ENCODE results near the gene CCL25. TPM values are rescaled to one million over a fixed set of nuclear protein-coding genes. Genes with fewer than 3 reads are reported as not detected.

The CCL25 gene, protein sequence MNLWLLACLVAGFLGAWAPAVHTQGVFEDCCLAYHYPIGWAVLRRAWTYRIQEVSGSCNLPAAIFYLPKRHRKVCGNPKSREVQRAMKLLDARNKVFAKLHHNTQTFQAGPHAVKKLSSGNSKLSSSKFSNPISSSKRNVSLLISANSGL
- total RNA-seq (2016; rRNA removed; fragmentation: Illumina TruSeq; extraction: Trizol) (not detected in 2 replicates), polyA plus RNA-seq (2011; rRNA removed) (not detected in 2 replicates), polyA minus RNA-seq (2011; rRNA and poly(A)+ RNA removed; ENCODE audit: low replicate concordance) (not detected in 2 replicates), Bru-seq, nascent RNA (not detected), BruChase-seq, experiment 1, labeled RNA remaining after a 6-hour chase (not detected), BruChase-seq, experiment 2, labeled RNA remaining after a 2-hour chase (not detected)
- not detected in 2 replicates for total RNA-seq (2016; cell fraction: cytosol; rRNA removed; fragmentation: Illumina TruSeq; extraction: Trizol; ENCODE audit: low read depth)
- not detected in 2 replicates for total RNA-seq (2016; cell fraction: insoluble cytoplasmic fraction; rRNA removed; fragmentation: Illumina TruSeq; extraction: Trizol)
- not detected in 2 replicates for total RNA-seq (2016; cell fraction: membrane; rRNA removed; fragmentation: Illumina TruSeq; extraction: Trizol)
- not detected in 2 replicates for total RNA-seq (2016; cell fraction: nucleus; rRNA removed; fragmentation: Illumina TruSeq; extraction: Trizol)
- not detected in 2 replicates for polyA plus RNA-seq (2011; cell fraction: cytosol; rRNA removed)
- not detected in 2 replicates for polyA plus RNA-seq (2011; cell fraction: nucleus; rRNA removed)
- not detected in 2 replicates for polyA plus RNA-seq (2012)
- not detected in 2 replicates for polyA plus RNA-seq (2016; cell fraction: cytosol; fragmentation: Illumina TruSeq; extraction: Trizol; ENCODE audit: low read depth)
- not detected in 2 replicates for polyA plus RNA-seq (2016; cell fraction: insoluble cytoplasmic fraction; fragmentation: Illumina TruSeq; extraction: Trizol; ENCODE audit: low read depth)
- polyA plus RNA-seq (2016; cell fraction: membrane; fragmentation: Illumina TruSeq; extraction: Trizol; ENCODE audit: low read depth), result not detected in 2 replicates
- polyA plus RNA-seq (2016; cell fraction: nucleus; fragmentation: Illumina TruSeq; extraction: Trizol; ENCODE audit: insufficient read depth, low read depth), result not detected in 2 replicates
- not detected in 2 replicates for polyA minus RNA-seq (2011; cell fraction: cytosol; rRNA and poly(A)+ RNA removed)
- not detected in 2 replicates for polyA minus RNA-seq (2011; cell fraction: nucleus; rRNA and poly(A)+ RNA removed)
- long read RNA-seq, experiment 1, result 0 reads
- long read RNA-seq, experiment 2, result 0 reads

- H2AFZ ChIP-seq (ENCODE audit: low read length), result no peak within 1 kb of the TSS
- intact Hi-C loops (cut with micrococcal nuclease; ENCODE audit: unreplicated experiment), result no loop called here
- no peaks in the 10 kb centered on the region for H4K20me1 ChIP-seq (ENCODE audit: insufficient read depth, low read length)
- H3K79me2 ChIP-seq (ENCODE audit: insufficient read depth, low read length), result no peaks in the 10 kb centered on the region
- POLR2A ChIA-PET, result interaction anchor here (0.6 kb wide), 1 partner anchor 109 kb away, joined by 3 read pairs; the partner anchor contains the start of gene TIMM44
- DNase-seq (ENCODE audit: low spot score), result no peak
- 48% methylated on average over 5 of the region's 7 CpGs for WGBS (ENCODE audit: low lambda C conversion rate)
- no peak for FAIRE-seq
- no peak for ATAC-seq
- no peaks in the 10 kb centered on the region for H3K9me3 ChIP-seq (ENCODE audit: low read length)
- peak within 1 kb of the TSS; percentile 42; the same call in 1 of the 2 replicates for H3K4me2 ChIP-seq (ENCODE audit: low read depth, low read length)
- CTCF ChIA-PET (ENCODE audit: low intra/inter-chr PET ratio, low total read pairs), result no interaction called here
- no TSS peak for BruUV-seq (replicated peaks)
- TF ChIP-seq ZNF160 (CRISPR knock-in tag; IDR thresholded peaks at IDR 0.05), result no peak
- TF ChIP-seq, protein P1, sequence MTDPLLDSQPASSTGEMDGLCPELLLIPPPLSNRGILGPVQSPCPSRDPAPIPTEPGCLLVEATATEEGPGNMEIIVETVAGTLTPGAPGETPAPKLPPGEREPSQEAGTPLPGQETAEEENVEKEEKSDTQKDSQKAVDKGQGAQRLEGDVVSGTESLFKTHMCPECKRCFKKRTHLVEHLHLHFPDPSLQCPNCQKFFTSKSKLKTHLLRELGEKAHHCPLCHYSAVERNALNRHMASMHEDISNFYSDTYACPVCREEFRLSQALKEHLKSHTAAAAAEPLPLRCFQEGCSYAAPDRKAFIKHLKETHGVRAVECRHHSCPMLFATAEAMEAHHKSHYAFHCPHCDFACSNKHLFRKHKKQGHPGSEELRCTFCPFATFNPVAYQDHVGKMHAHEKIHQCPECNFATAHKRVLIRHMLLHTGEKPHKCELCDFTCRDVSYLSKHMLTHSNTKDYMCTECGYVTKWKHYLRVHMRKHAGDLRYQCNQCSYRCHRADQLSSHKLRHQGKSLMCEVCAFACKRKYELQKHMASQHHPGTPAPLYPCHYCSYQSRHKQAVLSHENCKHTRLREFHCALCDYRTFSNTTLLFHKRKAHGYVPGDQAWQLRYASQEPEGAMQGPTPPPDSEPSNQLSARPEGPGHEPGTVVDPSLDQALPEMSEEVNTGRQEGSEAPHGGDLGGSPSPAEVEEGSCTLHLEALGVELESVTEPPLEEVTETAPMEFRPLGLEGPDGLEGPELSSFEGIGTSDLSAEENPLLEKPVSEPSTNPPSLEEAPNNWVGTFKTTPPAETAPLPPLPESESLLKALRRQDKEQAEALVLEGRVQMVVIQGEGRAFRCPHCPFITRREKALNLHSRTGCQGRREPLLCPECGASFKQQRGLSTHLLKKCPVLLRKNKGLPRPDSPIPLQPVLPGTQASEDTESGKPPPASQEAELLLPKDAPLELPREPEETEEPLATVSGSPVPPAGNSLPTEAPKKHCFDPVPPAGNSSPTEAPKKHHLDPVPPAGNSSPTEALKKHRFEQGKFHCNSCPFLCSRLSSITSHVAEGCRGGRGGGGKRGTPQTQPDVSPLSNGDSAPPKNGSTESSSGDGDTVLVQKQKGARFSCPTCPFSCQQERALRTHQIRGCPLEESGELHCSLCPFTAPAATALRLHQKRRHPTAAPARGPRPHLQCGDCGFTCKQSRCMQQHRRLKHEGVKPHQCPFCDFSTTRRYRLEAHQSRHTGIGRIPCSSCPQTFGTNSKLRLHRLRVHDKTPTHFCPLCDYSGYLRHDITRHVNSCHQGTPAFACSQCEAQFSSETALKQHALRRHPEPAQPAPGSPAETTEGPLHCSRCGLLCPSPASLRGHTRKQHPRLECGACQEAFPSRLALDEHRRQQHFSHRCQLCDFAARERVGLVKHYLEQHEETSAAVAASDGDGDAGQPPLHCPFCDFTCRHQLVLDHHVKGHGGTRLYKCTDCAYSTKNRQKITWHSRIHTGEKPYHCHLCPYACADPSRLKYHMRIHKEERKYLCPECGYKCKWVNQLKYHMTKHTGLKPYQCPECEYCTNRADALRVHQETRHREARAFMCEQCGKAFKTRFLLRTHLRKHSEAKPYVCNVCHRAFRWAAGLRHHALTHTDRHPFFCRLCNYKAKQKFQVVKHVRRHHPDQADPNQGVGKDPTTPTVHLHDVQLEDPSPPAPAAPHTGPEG (CRISPR knock-in tag; IDR thresholded peaks at IDR 0.05), result no peak
- no peak for TF ChIP-seq ZNF720 (CRISPR knock-in tag; IDR thresholded peaks at IDR 0.05)
- TF ChIP-seq CTCF (CRISPR knock-in tag; IDR thresholded peaks at IDR 0.05), result no peak
- TF ChIP-seq ATF5 (CRISPR knock-in tag; IDR thresholded peaks at IDR 0.05; ENCODE audit: low read depth), result no peak
- no peak for TF ChIP-seq ZSCAN29 (CRISPR knock-in tag; conservative IDR thresholded peaks at IDR 0.05)
- TF ChIP-seq TFAP4 (IDR thresholded peaks at IDR 0.05; ENCODE audit: borderline replicate concordance, low read depth), result no peak
- TF ChIP-seq CBX5 (CRISPR knock-in tag; IDR thresholded peaks at IDR 0.05; ENCODE audit: borderline replicate concordance), result no peak
- no peak for TF ChIP-seq MAFK (conservative IDR thresholded peaks at IDR 0.05 in 1 of 2, IDR thresholded peaks at IDR 0.05 in 1 of 2; ENCODE audit: low read length in 2 of 2)
- TF ChIP-seq ELF1 (CRISPR knock-in tag; IDR thresholded peaks at IDR 0.05), result no peak
- TF ChIP-seq PHF21A (CRISPR knock-in tag; IDR thresholded peaks at IDR 0.05), result no peak
- no peak within 1 kb of the TSS for H3K4me3 ChIP-seq (replicated peaks in 1 of 3; ENCODE audit: insufficient read depth in 1 of 3, low read depth in 2 of 3, low read length in 3 of 3)
- no peak within 1 kb of the TSS for H3K9ac ChIP-seq (ENCODE audit: insufficient read depth, low read depth, low read length)
- H3K4me1 ChIP-seq (ENCODE audit: insufficient read depth, low read length), result peaks cover 24% of the 10 kb centered on the region
- no peaks in the 10 kb centered on the region for H3K36me3 ChIP-seq (replicated peaks in 1 of 2; ENCODE audit: control insufficient read depth in 1 of 2, insufficient read depth in 2 of 2, low read length in 2 of 2)
- in situ Hi-C loops (cut with HindIII; ENCODE audit: extremely low pct_ligation_motif_present, low pct_unique_long_range_greater_than_20kb), result no loop called here
- no peak within 1 kb of the TSS for H3K27ac ChIP-seq (ENCODE audit: extremely low read length, insufficient read depth, low read length)
- no peaks in the 10 kb centered on the region; a peak in 1 of 5 replicates for H3K27me3 ChIP-seq (ENCODE audit: control insufficient read depth in 1 of 2, insufficient read depth in 2 of 2, low read length in 2 of 2)
Observed at GRCh38 chr19:8052464-8052859, at the start of gene CCL25. Gene CCL25, plus strand, starts transcription at chr19:8052760. Its CDS starts 290 bp downstream, at chr19:8053050.

Data from HepG2 (cell line).